ENCODE results near the gene ITLN2. TPM values are rescaled to one million over a fixed set of nuclear protein-coding genes. Genes with fewer than 3 reads are reported as not detected.

Gene ITLN2
- total and polyA plus RNA-seq, 10 of the 15 experiments (the other 5 are each of a cell fraction or from before 2014, with no cell fraction given) = not detected

DNA sequence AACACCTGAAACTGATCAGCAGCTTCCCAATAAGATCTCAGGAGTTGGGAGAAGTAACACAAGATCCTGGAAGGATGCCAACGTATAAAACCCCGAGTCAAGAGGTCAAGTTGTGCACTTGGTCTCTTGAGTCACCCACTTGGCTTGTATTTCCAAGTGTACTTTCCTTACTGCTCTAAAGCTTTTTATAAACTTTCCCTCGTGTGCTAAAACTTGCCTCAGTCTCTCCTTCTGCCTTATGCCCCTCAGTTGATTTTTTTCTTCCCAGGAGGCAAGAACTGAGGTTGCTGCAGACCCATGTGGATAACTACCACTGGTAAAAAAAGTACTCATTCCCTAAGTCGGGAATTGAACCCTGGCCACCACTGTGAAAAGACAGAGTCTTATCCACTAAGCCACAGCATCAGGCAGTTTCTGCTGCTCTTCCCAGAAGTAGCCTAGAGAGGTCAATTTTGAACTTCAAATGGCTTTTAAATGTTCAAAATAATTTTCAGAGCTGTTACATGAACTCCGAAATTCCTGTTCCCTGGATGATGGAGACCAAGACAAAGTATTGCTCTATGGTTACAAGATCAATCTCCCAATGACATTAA lies 28.9 kb downstream of the ITLN2 start:
- H3K27me3 ChIP-seq (replicated peaks in 1 of 2; ENCODE audit: control insufficient read depth in 2 of 2, insufficient read depth in 2 of 2, low read length in 1 of 2) = no peaks in the 10 kb centered on the region
- no peak overlapping the region for H2AFZ ChIP-seq (ENCODE audit: control insufficient read depth, low read depth, low read length)
- no TSS peak for BruUV-seq (replicated peaks)
- H3K36me3 ChIP-seq (ENCODE audit: control insufficient read depth in 2 of 2, insufficient read depth in 2 of 2, low read length in 1 of 2) = no peaks in the 10 kb centered on the region
- ATAC-seq (no peak), DNase-seq (ENCODE audit: low read depth, low spot score) (no peak), FAIRE-seq (no peak)
- intact Hi-C loops (cut with micrococcal nuclease; ENCODE audit: unreplicated experiment) = no loop called here
- ChIA-PET SMC1A (ENCODE audit: uncharacterized antibody, unreplicated experiment) (no interaction called here), CTCF (interaction anchor here (0.7 to 1.2 kb wide), 2 partner anchors 28 to 527 kb away, joined by 3 to 5 read pairs; no protein-coding TSS in a partner anchor), POLR2A (interaction anchor here (0.7 kb wide), 1 partner anchor 206 kb away, joined by 6 read pairs; no protein-coding TSS in a partner anchor), RAD21 (ENCODE audit: unreplicated experiment) (no interaction called here)
- H3K9me3 ChIP-seq (replicated peaks; ENCODE audit: control insufficient read depth, insufficient read depth, low read length) = peaks cover 2% of the 10 kb centered on the region; the same call in 2 of the 3 replicates
- H3K4me3 ChIP-seq = no peak overlapping the region
- no peaks in the 10 kb centered on the region for H4K20me1 ChIP-seq (ENCODE audit: control insufficient read depth, insufficient read depth)
- H3K4me2 ChIP-seq (ENCODE audit: control insufficient read depth, insufficient read depth) = no peak overlapping the region
- TF ChIP-seq HSF1 (IDR thresholded peaks at IDR 0.05; ENCODE audit: low read depth, low read length) (no peak), ZBED1 (IDR thresholded peaks at IDR 0.05; ENCODE audit: borderline replicate concordance) (no peak), CHD2 (IDR thresholded peaks at IDR 0.05; ENCODE audit: borderline replicate concordance, low read depth, low read length) (no peak), NBN (IDR thresholded peaks at IDR 0.05) (no peak), ZNF24 (IDR thresholded peaks at IDR 0.05) (no peak), KLF5 (IDR thresholded peaks at IDR 0.05; ENCODE audit: partially characterized antibody) (no peak), MEF2B (IDR thresholded peaks at IDR 0.05; ENCODE audit: partially characterized antibody, poor library complexity, severe bottlenecking) (no peak), RUNX3 (IDR thresholded peaks at IDR 0.05; ENCODE audit: low read length) (no peak), ELK1 (IDR thresholded peaks at IDR 0.05; ENCODE audit: low read depth, low read length) (no peak), KDM1A (IDR thresholded peaks at IDR 0.05; ENCODE audit: borderline replicate concordance) (no peak), CREM (IDR thresholded peaks at IDR 0.05; ENCODE audit: low read depth) (no peak), ZZZ3 (IDR thresholded peaks at IDR 0.05; ENCODE audit: control insufficient read depth, insufficient read length, low read depth) (no peak), TCF7 (IDR thresholded peaks at IDR 0.05; ENCODE audit: borderline replicate concordance) (no peak), MEF2A (IDR thresholded peaks at IDR 0.05; ENCODE audit: insufficient read depth, low read depth, low read length) (no peak), ETV6 (conservative IDR thresholded peaks at IDR 0.05 in 1 of 2, IDR thresholded peaks at IDR 0.05 in 1 of 2; ENCODE audit: borderline replicate concordance in 1 of 2, low read depth in 1 of 2) (no peak)
- TF ChIP-seq, protein P1, sequence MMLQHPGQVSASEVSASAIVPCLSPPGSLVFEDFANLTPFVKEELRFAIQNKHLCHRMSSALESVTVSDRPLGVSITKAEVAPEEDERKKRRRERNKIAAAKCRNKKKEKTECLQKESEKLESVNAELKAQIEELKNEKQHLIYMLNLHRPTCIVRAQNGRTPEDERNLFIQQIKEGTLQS (IDR thresholded peaks at IDR 0.05; ENCODE audit: borderline replicate concordance, extremely low read depth, low read depth, low read length) = no peak
- WGBS (ENCODE audit: insufficient coverage, insufficient replicate concordance, low lambda C conversion rate, missing lambda C conversion rate) = 23% methylated on average over 5 of the region's 5 CpGs
- H3K4me1 ChIP-seq (ENCODE audit: control insufficient read depth, insufficient read depth, low read length) = no peaks in the 10 kb centered on the region
- H3K79me2 ChIP-seq (ENCODE audit: control insufficient read depth, insufficient read depth, low read length) = no peaks in the 10 kb centered on the region
- H3K27ac ChIP-seq (ENCODE audit: control insufficient read depth, insufficient read depth) = no peak overlapping the region
- in situ Hi-C loops (cut with MboI) = no loop called here
- H3K9ac ChIP-seq (ENCODE audit: control insufficient read depth, insufficient read depth, low read length) = no peak overlapping the region
